HCT116 (cell line): Measurements from ENCODE around the gene ACAN. TPM values are rescaled to one million over a fixed set of nuclear protein-coding genes. Genes with fewer than 3 reads are reported as not detected.

ENCODE experiments used
- ATAC-seq: fragments of 200-7000 bp; cut with Tn5 transposase; 2 replicates; pipeline ENCODE4 v1.9.1; 2020; ENCODE audit warnings: mild to moderate bottlenecking, moderate library complexity
- BruUV-seq: library from RNA; stranded (reverse); fragments of 400-500 nt; replicated peaks from 2 replicates; lab custom pipeline; 2021; lab: Mats Ljungman, UMichigan
- CTCF ChIA-PET: fragments of 300-600 bp; sonication (Branson Sonifier 250); formaldehyde crosslinking; loops from one replicate; lab custom pipeline; 2021; ENCODE audit warnings: antibody characterized with exemption; lab: Charles Lee
- POLR2A ChIA-PET: fragments of 300-600, 350-600 bp; sonication (Branson Sonifier 250); formaldehyde crosslinking; loops from one replicate; lab custom pipeline; 2021; ENCODE audit warnings: antibody characterized with exemption; lab: Charles Lee
- RAD21 ChIA-PET, 2 experiments: fragments of 300-600 bp; sonication (Branson Sonifier 250); formaldehyde crosslinking; loops; one replicate each; lab custom pipeline; 2023; ENCODE audit warnings: low total read pairs in 2 of 2; ENCODE audit not compliant: uncharacterized antibody in 2 of 2, unreplicated experiment in 2 of 2, low non-redundant PET in 1 of 2; lab: Charles Lee
- DNase-seq: peaks from one replicate; pipeline ENCODE4 v3.0.0-alpha.2; 2010; ENCODE audit warnings: low read depth, low spot score
- H2AFZ ChIP-seq: fragments of 200-600 bp; shearing (Covaris generic), sonication (generic); 2 replicates; pipeline ENCODE4 v1.6.1; 2017; ENCODE audit warnings: low read depth, mixed run types, mixed read lengths, antibody characterized with exemption, low read length; ENCODE audit not compliant: poor library complexity, severe bottlenecking
- H3K27ac ChIP-seq: 2 replicates; pipeline ENCODE4 v1.5.1; 2012; ENCODE audit warnings: low read depth, low read length
- H3K27me3 ChIP-seq: fragments of 200-600 bp; sonication (generic); 2 replicates; pipeline ENCODE4 v1.6.1; 2016; ENCODE audit warnings: mixed run types, low read length, mixed read lengths; ENCODE audit not compliant: insufficient read depth
- H3K36me3 ChIP-seq, 2 experiments: fragments of 200-500 bp in 1 of 2; fragments of 200-600 bp in 1 of 2; sonication (Bioruptor generic) in 1 of 2; sonication (generic) in 1 of 2; 2 replicates each; pipeline versions ENCODE4 v1.5.1 to v1.6.1; 2014 to 2016; ENCODE audit warnings: low read length in 2 of 2, inconsistent platforms in 1 of 2, mixed read lengths in 1 of 2, mixed run types in 1 of 2; ENCODE audit not compliant: insufficient read depth in 2 of 2, control insufficient read depth in 1 of 2
- H3K4me1 ChIP-seq, 2 experiments: fragments of 200-600 bp in 1 of 2; sonication (generic) in 1 of 2; 2 replicates each; pipeline versions ENCODE4 v1.5.1 to v1.6.1; 2012 to 2017; ENCODE audit warnings: low read length in 2 of 2, inconsistent platforms in 1 of 2, mild to moderate bottlenecking in 1 of 2, mixed read lengths in 1 of 2, mixed run types in 1 of 2, moderate library complexity in 1 of 2; ENCODE audit not compliant: insufficient read depth in 2 of 2, control insufficient read depth in 1 of 2
- H3K4me2 ChIP-seq: fragments of 200-600 bp; sonication (generic); 2 replicates; pipeline ENCODE4 v1.6.1; 2017; ENCODE audit warnings: mixed run types, low read length, mixed read lengths
- H3K4me3 ChIP-seq, 2 experiments: fragments of 200-600 bp in 1 of 2; sonication (generic) in 1 of 2; replicated peaks in 1 of 2; 2 replicates each; pipeline ENCODE4 v1.5.1; 2011 to 2016; ENCODE audit warnings: low read length in 2 of 2, control low read depth in 1 of 2, low read depth in 1 of 2, mild to moderate bottlenecking in 1 of 2, mixed read lengths in 1 of 2, mixed run types in 1 of 2
- H3K79me2 ChIP-seq: fragments of 200-600 bp; sonication (generic); 2 replicates; pipeline ENCODE4 v1.6.1; 2017; ENCODE audit warnings: mild to moderate bottlenecking, mixed run types, low read length, moderate library complexity, mixed read lengths; ENCODE audit not compliant: insufficient read depth
- H3K9ac ChIP-seq: fragments of 200-600 bp; sonication (generic); 2 replicates; pipeline ENCODE4 v1.6.1; 2016; ENCODE audit warnings: low read length, mixed read lengths
- H3K9me2 ChIP-seq: fragments of 200-600 bp; sonication (generic), shearing (Covaris generic); 2 replicates; pipeline ENCODE4 v1.6.1; 2017; ENCODE audit warnings: mixed run types, mild to moderate bottlenecking, moderate library complexity; ENCODE audit not compliant: insufficient read depth
- H3K9me3 ChIP-seq, 2 experiments: fragments of 200-500 bp in 1 of 2; fragments of 200-600 bp in 1 of 2; sonication (Bioruptor generic) in 1 of 2; sonication (generic) in 1 of 2; 2 replicates each; pipeline ENCODE4 v1.6.1; 2014 to 2017; ENCODE audit warnings: low read length in 2 of 2, mixed read lengths in 2 of 2, inconsistent platforms in 1 of 2, low read depth in 1 of 2, mild to moderate bottlenecking in 1 of 2, mixed run types in 1 of 2, moderate library complexity in 1 of 2; ENCODE audit not compliant: control insufficient read depth in 1 of 2, insufficient read depth in 1 of 2
- H4K20me1 ChIP-seq: fragments of 200-600 bp; sonication (generic), shearing (Covaris generic); 2 replicates; pipeline ENCODE4 v1.6.1; 2017; ENCODE audit warnings: mixed run types, mild to moderate bottlenecking, moderate library complexity; ENCODE audit not compliant: insufficient read depth
- ATF3 ChIP-seq: IDR thresholded peaks from 2 replicates; pipeline ENCODE4 v1.6.1; 2012
- FOSL1 ChIP-seq: IDR thresholded peaks from 2 replicates; pipeline ENCODE4 v1.6.1; 2012; ENCODE audit warnings: low read depth
- POLR2A ChIP-seq: IDR thresholded peaks from 2 replicates; pipeline ENCODE4 v1.7.0; 2011; ENCODE audit warnings: borderline replicate concordance; ENCODE audit not compliant: insufficient read depth, insufficient read length; ENCODE audit errors: extremely low read depth
- SIN3A ChIP-seq: IDR thresholded peaks from 2 replicates; pipeline ENCODE4 v1.6.1; 2012; ENCODE audit warnings: low read depth
- SRF ChIP-seq: IDR thresholded peaks from 2 replicates; pipeline ENCODE4 v1.6.1; 2012; ENCODE audit warnings: low read depth
- ZFX ChIP-seq: fragments of 450-650 bp; IDR thresholded peaks from 2 replicates; pipeline ENCODE4 v1.6.1; 2017
- intact Hi-C: fragments of 100-400 bp; cut with micrococcal nuclease; formaldehyde crosslinking; loops from 2 replicates; pipeline ENCODE4 v1.10.0; 2022
- total RNA-seq: library from RNA; stranded (reverse); gene quantifications from one replicate; pipeline ENCODE4 v1.2.1, GENCODE V29; 2021; ENCODE audit not compliant: unreplicated experiment
- TF ChIP-seq, protein P1 (sequence below), 3 experiments: fragments of 200-600 bp in 1 of 3; sonication (generic) in 1 of 3; IDR thresholded peaks in 2 of 3; conservative IDR thresholded peaks in 1 of 3; 2 replicates each; pipeline ENCODE4 v1.5.1; 2012 to 2017; ENCODE audit warnings: low read depth in 2 of 3, low read length in 2 of 3, antibody characterized with exemption in 1 of 3, borderline replicate concordance in 1 of 3, control low read depth in 1 of 3, mild to moderate bottlenecking in 1 of 3, mixed read lengths in 1 of 3, mixed run types in 1 of 3, moderate library complexity in 1 of 3; ENCODE audit not compliant: insufficient read depth in 1 of 3

ACAN gene
- total RNA-seq, 1 experiment from 2014 or later, result not detected

GRCh38 chr15:88810446-88810845 is 7.2 kb downstream of the ACAN start (continued):
- TF ChIP-seq, protein P1, sequence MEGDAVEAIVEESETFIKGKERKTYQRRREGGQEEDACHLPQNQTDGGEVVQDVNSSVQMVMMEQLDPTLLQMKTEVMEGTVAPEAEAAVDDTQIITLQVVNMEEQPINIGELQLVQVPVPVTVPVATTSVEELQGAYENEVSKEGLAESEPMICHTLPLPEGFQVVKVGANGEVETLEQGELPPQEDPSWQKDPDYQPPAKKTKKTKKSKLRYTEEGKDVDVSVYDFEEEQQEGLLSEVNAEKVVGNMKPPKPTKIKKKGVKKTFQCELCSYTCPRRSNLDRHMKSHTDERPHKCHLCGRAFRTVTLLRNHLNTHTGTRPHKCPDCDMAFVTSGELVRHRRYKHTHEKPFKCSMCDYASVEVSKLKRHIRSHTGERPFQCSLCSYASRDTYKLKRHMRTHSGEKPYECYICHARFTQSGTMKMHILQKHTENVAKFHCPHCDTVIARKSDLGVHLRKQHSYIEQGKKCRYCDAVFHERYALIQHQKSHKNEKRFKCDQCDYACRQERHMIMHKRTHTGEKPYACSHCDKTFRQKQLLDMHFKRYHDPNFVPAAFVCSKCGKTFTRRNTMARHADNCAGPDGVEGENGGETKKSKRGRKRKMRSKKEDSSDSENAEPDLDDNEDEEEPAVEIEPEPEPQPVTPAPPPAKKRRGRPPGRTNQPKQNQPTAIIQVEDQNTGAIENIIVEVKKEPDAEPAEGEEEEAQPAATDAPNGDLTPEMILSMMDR (IDR thresholded peaks at IDR 0.05 in 2 of 3, conservative IDR thresholded peaks at IDR 0.05 in 1 of 3; ENCODE audit: borderline replicate concordance in 1 of 3, insufficient read depth in 1 of 3, low read depth in 2 of 3, low read length in 2 of 3), result no peak
- no peak for TF ChIP-seq ZFX

DNA sequence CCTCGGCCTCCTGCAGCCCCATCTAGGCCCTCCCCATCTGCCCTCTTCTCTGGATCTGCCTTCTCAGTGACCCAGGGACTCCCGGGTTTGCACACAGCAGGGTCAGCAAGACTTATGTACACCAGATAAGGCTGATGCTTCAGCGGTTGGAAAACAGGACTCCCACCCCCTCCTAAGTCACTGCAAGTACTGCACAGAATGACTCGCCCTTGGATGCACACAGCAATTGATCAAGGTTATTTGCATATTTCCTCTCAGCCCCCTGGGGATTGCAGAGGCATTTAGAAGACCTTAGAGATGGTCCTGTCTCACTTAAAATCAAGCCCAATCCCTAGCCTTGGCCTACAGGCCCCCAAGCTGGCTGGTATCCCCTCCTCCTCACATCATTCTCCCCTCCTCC is 8.9 kb downstream of the ACAN start:
- H3K79me2 ChIP-seq, result no peaks in the 10 kb centered on the region
- H3K4me3 ChIP-seq, result no peak overlapping the region
- no peaks in the 10 kb centered on the region for H3K36me3 ChIP-seq
- peaks cover 2 to 10% of the 10 kb centered on the region in 2 experiments; a peak in 3 of 4 replicates for H3K4me1 ChIP-seq
- H3K9me3 ChIP-seq, result no peaks in the 10 kb centered on the region
- no peaks in the 10 kb centered on the region for H3K9me2 ChIP-seq
- ChIA-PET CTCF (no interaction called here), POLR2A (no interaction called here), RAD21 (no interaction called here)
- no peaks in the 10 kb centered on the region for H3K27me3 ChIP-seq
- intact Hi-C loops, result no loop called here
- no peak overlapping the region for H3K4me2 ChIP-seq
- no TSS peak for BruUV-seq
- no peak overlapping the region for H3K9ac ChIP-seq
- ATAC-seq, result no peak
- no peak overlapping the region for H2AFZ ChIP-seq
- DNase-seq, result no peak
- H3K27ac ChIP-seq, result no peak overlapping the region
- H4K20me1 ChIP-seq, result no peaks in the 10 kb centered on the region
- TF ChIP-seq SIN3A, result no peak
- no peak for TF ChIP-seq SRF
- TF ChIP-seq ATF3, result no peak
- no peak for TF ChIP-seq POLR2A
- TF ChIP-seq ZFX, result no peak
- TF ChIP-seq FOSL1, result no peak
